ENCODE data around the gene MTURN.

MTURN gene

DNA sequence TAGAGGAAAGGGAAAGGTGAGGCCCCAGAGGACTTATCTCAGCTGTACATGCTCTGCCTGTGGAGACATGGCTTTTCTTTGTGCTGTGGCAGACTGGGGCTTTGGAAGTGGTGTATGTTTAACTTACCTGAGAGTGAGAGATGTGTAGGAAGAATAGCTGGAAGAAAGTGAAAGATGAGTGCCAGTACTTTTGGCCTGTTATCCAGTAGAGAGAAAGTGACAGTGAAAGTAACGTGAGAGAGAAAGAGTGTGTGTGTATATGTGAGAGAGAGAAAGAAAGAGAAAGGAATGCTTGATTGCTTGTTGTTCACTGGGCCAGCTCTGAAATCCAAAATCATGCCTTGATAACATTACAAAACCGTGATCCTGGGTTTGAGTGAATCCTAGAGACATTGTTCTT lies 25.5 kb downstream of the MTURN start:
- Histone ChIP-seq H3K9me3 (ENCODE audit: control insufficient read depth, insufficient read depth, low read length) (no peaks in the 10 kb centered on the region), H3K9ac (ENCODE audit: low read depth, low read length) (no peak overlapping the region), H3K4me1 (ENCODE audit: insufficient read depth, low read length) (peaks cover 57% of the 10 kb centered on the region), H3K36me3 (ENCODE audit: insufficient read depth, low read length) (no peaks in the 10 kb centered on the region)

DNA sequence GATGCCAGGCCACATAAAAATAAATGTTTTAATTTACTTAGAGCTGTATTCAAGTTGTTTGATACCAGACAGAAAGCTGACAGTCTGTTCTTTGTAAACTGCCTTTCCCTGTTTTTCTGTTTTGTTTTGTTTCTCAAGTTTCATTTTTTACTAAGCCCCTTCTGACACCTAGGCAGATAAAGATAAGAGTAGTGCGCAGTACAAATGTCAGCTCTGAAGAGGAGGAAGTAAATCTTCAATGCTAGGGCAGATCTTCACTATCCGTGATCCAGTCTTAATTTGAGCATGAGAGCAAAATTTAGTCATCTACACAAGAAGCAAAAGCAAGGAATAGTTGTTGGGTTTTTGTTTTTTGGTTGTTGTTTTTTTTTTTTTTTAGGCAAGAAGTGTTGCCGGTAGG lies 27.3 kb downstream of the MTURN start:
- Histone ChIP-seq H3K36me3 (ENCODE audit: insufficient read depth, low read length) (no peaks in the 10 kb centered on the region), H3K9me3 (ENCODE audit: control insufficient read depth, insufficient read depth, low read length) (no peaks in the 10 kb centered on the region), H3K4me1 (ENCODE audit: insufficient read depth, low read length) (peaks cover 59% of the 10 kb centered on the region), H3K9ac (ENCODE audit: low read depth, low read length) (no peak overlapping the region)

GRCh38 chr7:30162622-30163124 lies 27.9 kb downstream of the MTURN start:
- Histone ChIP-seq H3K9ac (ENCODE audit: low read depth, low read length) (no peak overlapping the region), H3K4me1 (ENCODE audit: insufficient read depth, low read length) (peaks cover 56% of the 10 kb centered on the region)

DNA sequence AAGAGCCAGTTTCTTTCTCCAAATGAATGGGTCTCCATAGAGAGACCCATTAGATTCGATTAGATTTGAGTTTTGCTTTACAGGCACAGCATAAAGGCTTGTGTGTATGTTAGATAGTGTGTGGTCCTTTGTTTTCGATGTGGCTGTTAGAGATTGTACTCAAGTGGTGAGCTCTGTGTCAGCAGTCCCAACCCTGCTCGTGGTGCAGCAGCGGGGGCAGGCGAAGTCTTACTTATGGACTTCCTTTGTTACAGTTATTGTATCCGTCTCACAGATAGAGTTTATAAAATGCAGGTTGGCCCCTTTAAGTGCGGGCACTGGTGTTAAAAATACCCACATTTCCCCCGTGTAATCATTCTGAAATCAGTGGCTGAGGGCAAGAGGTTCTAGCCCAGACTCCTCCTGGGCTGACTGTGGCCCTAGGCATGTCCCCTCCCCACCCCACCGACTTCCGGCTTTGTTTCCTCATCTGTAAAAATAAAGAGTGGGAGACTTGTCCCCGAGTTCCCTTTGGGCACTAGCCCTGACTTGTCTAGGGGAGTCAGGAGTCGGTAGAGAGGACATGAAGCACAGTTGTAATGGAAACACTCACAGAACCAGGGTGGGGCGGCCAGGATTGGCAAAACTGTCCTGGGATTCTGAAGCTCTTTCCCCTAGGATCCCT lies 28.6 kb downstream of the MTURN start:
- no peaks in the 10 kb centered on the region for H3K36me3 ChIP-seq (ENCODE audit: insufficient read depth, low read length)
- H3K9ac ChIP-seq (ENCODE audit: low read depth, low read length) = no peak overlapping the region
- peaks cover 58% of the 10 kb centered on the region for H3K4me1 ChIP-seq (ENCODE audit: insufficient read depth, low read length)

More at GRCh38 chr7:30162622-30163124, 27.9 kb downstream of the MTURN start:
- Histone ChIP-seq H3K9me3 (ENCODE audit: control insufficient read depth, insufficient read depth, low read length) (no peaks in the 10 kb centered on the region), H3K36me3 (ENCODE audit: insufficient read depth, low read length) (no peaks in the 10 kb centered on the region)

DNA sequence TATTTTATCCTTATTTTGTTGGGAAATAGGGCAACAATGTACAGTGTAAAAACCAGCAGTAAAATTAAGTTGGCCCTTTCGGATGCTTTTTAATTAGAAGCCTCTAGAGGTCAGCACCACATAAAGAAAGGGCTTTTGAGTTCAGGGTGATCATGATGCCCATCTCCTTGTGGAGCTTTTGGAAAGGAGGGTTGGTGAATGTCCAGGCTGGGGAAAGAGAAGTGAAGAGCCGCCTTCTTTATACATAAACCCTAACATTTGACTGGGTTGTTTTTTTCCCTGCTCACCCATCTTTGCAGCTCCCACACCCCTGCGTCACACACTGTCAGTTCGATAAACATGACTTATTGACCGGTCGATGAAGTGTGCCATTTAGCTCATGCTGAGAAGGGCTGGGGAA lies 29.8 kb downstream of the MTURN start:
- H3K9me3 ChIP-seq (ENCODE audit: control insufficient read depth, insufficient read depth, low read length) = no peaks in the 10 kb centered on the region
- H3K9ac ChIP-seq (ENCODE audit: low read depth, low read length) = no peak overlapping the region
- peaks cover 60% of the 10 kb centered on the region for H3K4me1 ChIP-seq (ENCODE audit: insufficient read depth, low read length)
- no peaks in the 10 kb centered on the region for H3K36me3 ChIP-seq (ENCODE audit: insufficient read depth, low read length)

More for the DNA sequence above, 28.6 kb downstream of the MTURN start:
- no peaks in the 10 kb centered on the region for H3K9me3 ChIP-seq (ENCODE audit: control insufficient read depth, insufficient read depth, low read length)

GRCh38 chr7:30165590-30165989 lies 30.8 kb downstream of the MTURN start:
- no peaks in the 10 kb centered on the region for H3K36me3 ChIP-seq (ENCODE audit: insufficient read depth, low read length)
- no peaks in the 10 kb centered on the region for H3K9me3 ChIP-seq (ENCODE audit: control insufficient read depth, insufficient read depth, low read length)
- H3K4me1 ChIP-seq (ENCODE audit: insufficient read depth, low read length) = peaks cover 59% of the 10 kb centered on the region
- no peak overlapping the region for H3K9ac ChIP-seq (ENCODE audit: low read depth, low read length)

- peaks cover 58% of the 10 kb centered on the region for H3K4me1 ChIP-seq (ENCODE audit: insufficient read depth, low read length)
- no peaks in the 10 kb centered on the region for H3K36me3 ChIP-seq (ENCODE audit: insufficient read depth, low read length)
- no peak overlapping the region for H3K9ac ChIP-seq (ENCODE audit: low read depth, low read length)
- H3K9me3 ChIP-seq (ENCODE audit: control insufficient read depth, insufficient read depth, low read length) = no peaks in the 10 kb centered on the region
Observed at GRCh38 chr7:30166155-30166840, 31.5 kb downstream of the MTURN start.

DNA sequence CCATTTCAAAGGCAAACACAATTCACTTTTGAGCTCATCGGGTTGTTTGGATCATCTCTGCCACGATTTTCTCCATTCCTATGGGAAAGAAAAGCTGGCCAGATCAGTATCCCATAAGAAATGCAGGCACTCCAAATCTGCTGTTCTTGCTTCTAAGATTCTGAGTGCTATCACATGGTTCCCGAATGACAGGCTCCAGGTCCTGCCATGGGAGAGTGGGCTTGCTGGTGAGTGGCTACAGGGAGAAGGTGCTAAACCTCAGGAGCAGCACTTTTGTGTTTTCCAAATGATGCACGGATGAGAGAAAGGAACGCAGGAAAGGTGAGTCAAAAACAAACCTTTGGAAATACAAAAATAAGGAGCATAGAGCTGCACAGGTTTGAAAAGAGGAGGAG lies 32.1 kb downstream of the MTURN start:
- Histone ChIP-seq H3K36me3 (ENCODE audit: insufficient read depth, low read length) (no peaks in the 10 kb centered on the region), H3K9ac (ENCODE audit: low read depth, low read length) (no peak overlapping the region), H3K9me3 (ENCODE audit: control insufficient read depth, insufficient read depth, low read length) (no peaks in the 10 kb centered on the region), H3K4me1 (ENCODE audit: insufficient read depth, low read length) (peaks cover 53% of the 10 kb centered on the region)

- H3K4me1 ChIP-seq (ENCODE audit: insufficient read depth, low read length) = peaks cover 49% of the 10 kb centered on the region
- H3K9ac ChIP-seq (ENCODE audit: low read depth, low read length) = no peak overlapping the region
- no peaks in the 10 kb centered on the region for H3K36me3 ChIP-seq (ENCODE audit: insufficient read depth, low read length)
- no peaks in the 10 kb centered on the region for H3K9me3 ChIP-seq (ENCODE audit: control insufficient read depth, insufficient read depth, low read length)
Observed at GRCh38 chr7:30167901-30168300, 33.1 kb downstream of the MTURN start.

- H3K4me1 ChIP-seq (ENCODE audit: insufficient read depth, low read length) = peaks cover 40% of the 10 kb centered on the region
- H3K9me3 ChIP-seq (ENCODE audit: control insufficient read depth, insufficient read depth, low read length) = no peaks in the 10 kb centered on the region
- peak overlapping the region; percentile 4; the same call in 1 of the 2 replicates for H3K9ac ChIP-seq (ENCODE audit: low read depth, low read length)
- H3K36me3 ChIP-seq (ENCODE audit: insufficient read depth, low read length) = no peaks in the 10 kb centered on the region
Observed at GRCh38 chr7:30168835-30169573, 34.2 kb downstream of the MTURN start.

DNA sequence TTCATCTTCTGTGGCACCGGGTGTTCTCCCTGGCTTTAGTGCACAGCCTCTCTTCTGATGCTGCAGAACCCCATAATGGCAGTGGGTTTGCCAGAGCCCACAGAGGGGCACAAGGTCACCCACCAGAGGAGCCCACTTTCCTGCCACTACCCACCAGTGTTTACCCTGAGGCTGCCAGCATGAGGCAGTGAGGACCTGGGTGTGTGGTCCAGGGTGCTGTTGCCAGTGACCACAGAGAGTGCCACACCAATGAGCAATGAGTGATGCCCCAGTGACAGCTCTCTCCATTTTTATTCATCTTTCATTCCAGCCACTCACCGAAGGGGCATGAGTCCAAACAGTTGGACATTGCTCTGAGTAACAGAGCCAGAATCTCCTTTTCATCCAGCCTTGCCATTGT lies 34.8 kb downstream of the MTURN start:
- peaks cover 37% of the 10 kb centered on the region for H3K4me1 ChIP-seq (ENCODE audit: insufficient read depth, low read length)
- no peaks in the 10 kb centered on the region for H3K9me3 ChIP-seq (ENCODE audit: control insufficient read depth, insufficient read depth, low read length)
- H3K36me3 ChIP-seq (ENCODE audit: insufficient read depth, low read length) = no peaks in the 10 kb centered on the region
- no peak overlapping the region for H3K9ac ChIP-seq (ENCODE audit: low read depth, low read length)

- Histone ChIP-seq H3K9ac (ENCODE audit: low read depth, low read length) (no peak overlapping the region), H3K4me1 (ENCODE audit: insufficient read depth, low read length) (peaks cover 37% of the 10 kb centered on the region), H3K9me3 (ENCODE audit: control insufficient read depth, insufficient read depth, low read length) (no peaks in the 10 kb centered on the region), H3K36me3 (ENCODE audit: insufficient read depth, low read length) (no peaks in the 10 kb centered on the region)
Observed at GRCh38 chr7:30170476-30171205, 35.9 kb downstream of the MTURN start.

DNA sequence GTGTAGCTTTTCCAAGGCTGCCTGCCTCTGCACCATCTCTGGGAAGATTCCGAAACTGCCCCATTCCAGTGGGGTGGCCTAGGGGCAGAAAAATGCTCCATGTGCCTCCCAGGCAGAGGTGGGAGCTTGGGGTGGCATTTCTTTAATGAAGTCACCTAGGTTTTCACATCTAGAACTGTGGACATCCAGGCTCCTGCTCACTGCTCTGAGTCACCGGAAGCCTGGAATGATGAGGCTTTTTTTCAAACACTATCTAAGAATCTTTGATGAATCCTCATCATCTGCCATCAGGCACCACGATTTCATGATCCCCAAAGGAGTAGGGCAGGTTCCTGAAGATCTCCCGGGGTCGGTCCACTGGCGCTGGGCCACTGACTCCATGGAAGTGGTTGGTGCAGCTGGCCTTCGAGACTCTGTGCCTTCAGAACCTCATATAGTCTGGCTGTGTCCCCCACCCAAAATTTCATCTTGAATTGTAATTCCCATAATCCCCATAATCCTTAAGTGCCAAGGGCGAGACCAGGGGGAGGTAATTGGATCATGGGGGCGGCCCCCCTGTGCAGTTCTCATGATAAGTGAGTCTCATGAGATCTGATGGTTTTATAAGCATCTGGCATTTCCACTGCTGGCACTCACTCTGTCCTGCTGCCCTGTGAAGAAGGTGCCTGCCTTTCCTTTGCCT lies 37.1 kb downstream of the MTURN start:
- Histone ChIP-seq H3K36me3 (ENCODE audit: insufficient read depth, low read length) (no peaks in the 10 kb centered on the region), H3K9me3 (ENCODE audit: control insufficient read depth, insufficient read depth, low read length) (no peaks in the 10 kb centered on the region), H3K4me1 (ENCODE audit: insufficient read depth, low read length) (peaks cover 30% of the 10 kb centered on the region), H3K9ac (ENCODE audit: low read depth, low read length) (no peak overlapping the region)

DNA sequence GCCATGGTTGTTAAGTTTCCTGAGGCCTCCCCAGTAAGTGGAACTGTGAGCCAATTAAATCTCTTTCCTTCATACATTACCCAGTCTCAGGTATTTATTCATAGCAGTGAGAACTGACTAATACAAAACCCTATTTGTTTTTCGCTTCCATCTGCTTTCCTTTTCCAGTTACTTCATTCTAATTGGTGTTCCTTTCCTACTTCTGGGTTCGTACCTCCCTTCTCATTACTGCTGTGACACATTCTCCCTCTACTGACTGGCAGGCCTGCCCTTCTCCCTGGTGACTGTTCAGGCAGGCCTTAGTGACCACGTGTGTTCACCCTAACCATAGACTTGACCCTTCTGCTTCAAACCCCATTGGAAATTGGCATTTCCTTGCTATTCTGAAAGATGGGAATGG lies 37.7 kb downstream of the MTURN start:
- Histone ChIP-seq H3K36me3 (ENCODE audit: insufficient read depth, low read length) (no peaks in the 10 kb centered on the region), H3K4me1 (ENCODE audit: insufficient read depth, low read length) (peaks cover 30% of the 10 kb centered on the region), H3K9me3 (ENCODE audit: control insufficient read depth, insufficient read depth, low read length) (no peaks in the 10 kb centered on the region), H3K9ac (ENCODE audit: low read depth, low read length) (no peak overlapping the region)

Data from ES-I3 (cell line).